ENCODE data around the gene GNPTAB. TPM values are rescaled to one million over a fixed set of nuclear protein-coding genes. Genes with fewer than 3 reads are reported as not detected.

Gene GNPTAB
- total and polyA plus RNA-seq, 2 donors (not counting 1 experiment from before 2014, with no cell fraction given), result 10.4 to 79.4 TPM

DNA sequence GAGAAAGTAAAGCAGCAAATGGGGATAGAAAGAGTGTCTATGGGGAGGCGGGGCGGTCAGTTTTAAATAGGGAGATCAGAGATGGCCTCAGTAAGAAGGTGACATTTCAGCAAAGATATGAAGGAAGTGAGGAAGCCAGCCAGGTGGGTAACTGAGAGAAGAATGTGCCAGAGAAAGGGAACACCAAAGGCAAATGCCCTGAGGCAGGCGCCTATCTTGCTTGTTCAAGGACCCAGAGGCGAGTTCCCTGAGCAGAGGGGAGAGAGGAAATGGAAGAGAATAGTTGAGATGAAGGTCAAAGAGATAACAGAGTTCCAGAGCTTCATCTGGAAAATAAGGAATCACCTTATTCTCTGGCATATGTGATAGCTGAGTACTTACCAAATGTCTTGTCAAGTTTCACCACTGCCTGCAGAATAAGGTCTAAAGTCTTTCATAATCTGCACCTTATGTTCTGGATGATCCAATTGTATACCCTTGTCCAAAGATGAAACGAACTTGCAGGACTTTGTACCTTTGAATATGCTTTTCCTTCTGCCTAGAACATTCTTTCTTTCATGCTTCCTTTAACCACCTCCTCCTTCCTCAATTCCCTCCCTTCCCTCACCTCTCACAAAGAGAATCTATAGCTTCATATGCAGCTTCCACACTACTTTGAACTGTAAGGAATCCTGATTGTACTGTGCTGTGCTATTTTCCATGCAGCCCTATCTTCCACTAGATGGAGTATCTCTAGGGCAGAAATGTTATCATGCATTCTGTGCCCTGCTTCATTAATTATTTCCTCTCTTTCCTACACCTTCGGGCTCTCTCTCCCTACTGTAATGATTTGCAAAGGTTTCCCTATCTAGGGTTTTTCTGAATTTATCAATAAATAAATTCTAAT is 38.5 kb downstream of the GNPTAB start:
- H3K79me2 ChIP-seq (ENCODE audit: control insufficient read depth, insufficient read depth, low read length), result no peaks in the 10 kb centered on the region
- H3K27me3 ChIP-seq (replicated peaks in 1 of 4; ENCODE audit: control extremely low read depth in 1 of 4, control insufficient read depth in 3 of 4, insufficient read depth in 4 of 4, low read length in 3 of 4), result no peaks in the 10 kb centered on the region
- TF ChIP-seq EZH2 (IDR thresholded peaks at IDR 0.05; ENCODE audit: borderline replicate concordance, insufficient read depth, low read depth, low read length, poor library complexity, severe bottlenecking), result no peak
- no peak for TF ChIP-seq CTCF (IDR thresholded peaks at IDR 0.05)
- H3K4me3 ChIP-seq (ENCODE audit: control extremely low read depth in 1 of 5, extremely low read depth in 1 of 5, insufficient read depth in 1 of 5, low read depth in 2 of 5, low read length in 4 of 5), result no peak overlapping the region
- peaks cover 0 to 19% of the 10 kb centered on the region in 2 experiments for H3K36me3 ChIP-seq (replicated peaks in 1 of 2; ENCODE audit: control extremely low read depth in 1 of 2, control insufficient read depth in 1 of 2, extremely low read depth in 1 of 2, insufficient read depth in 2 of 2, low read length in 1 of 2)
- no peak overlapping the region for H3K27ac ChIP-seq (ENCODE audit: low read length in 2 of 2)
- POLR2A ChIA-PET, result no interaction called here
- Mint-ChIP-seq H3K4me3 (no peak overlapping the region), H3K9me3 (ENCODE audit: insufficient read depth) (no peaks in the 10 kb centered on the region), H3K27ac (no peak overlapping the region), H3K27me3 (no peaks in the 10 kb centered on the region), H3K4me1 (peaks cover 6% of the 10 kb centered on the region)
- no peak overlapping the region for H2AFZ ChIP-seq (ENCODE audit: insufficient read depth, low read depth, low read length, poor library complexity, severe bottlenecking)
- ATAC-seq (ENCODE audit: low read depth) (no peak), DNase-seq (no peak)
- 100% methylated on average over 4 of the region's 6 CpGs for WGBS (ENCODE audit: insufficient coverage)
- no peak overlapping the region for H3K9ac ChIP-seq (ENCODE audit: low read length)
- H3K4me2 ChIP-seq (replicated peaks; ENCODE audit: low read depth, low read length, poor library complexity, severe bottlenecking), result no peak overlapping the region
- intact Hi-C loops (cut with micrococcal nuclease), result no loop called here
- CTCF ChIA-PET, result interaction anchor here (1.3 to 1.8 kb wide), 2 partner anchors 35 to 46 kb away, joined by 3 to 5 read pairs; no protein-coding TSS in a partner anchor
- peaks cover 0 to 5% of the 10 kb centered on the region in 2 donors for H3K4me1 ChIP-seq (ENCODE audit: control insufficient read depth in 2 of 2, insufficient read depth in 2 of 2, low read length in 2 of 2)
- H4K20me1 ChIP-seq (ENCODE audit: control insufficient read depth, insufficient read depth, low read length, poor library complexity, severe bottlenecking), result no peaks in the 10 kb centered on the region
- H3K9me3 ChIP-seq (ENCODE audit: control extremely low read depth in 1 of 3, control insufficient read depth in 2 of 3, insufficient read depth in 1 of 3, low read length in 2 of 3), result no peaks in the 10 kb centered on the region

- Mint-ChIP-seq H3K4me1 (no peaks in the 10 kb centered on the region), H3K27ac (no peak overlapping the region), H3K9me3 (ENCODE audit: insufficient read depth) (no peaks in the 10 kb centered on the region), H3K4me3 (no peak overlapping the region), H3K27me3 (no peaks in the 10 kb centered on the region)
- Histone ChIP-seq H3K4me1 (ENCODE audit: control insufficient read depth in 2 of 2, insufficient read depth in 2 of 2, low read length in 2 of 2) (no peaks in the 10 kb centered on the region), H3K9ac (ENCODE audit: low read length) (no peak overlapping the region), H3K9me3 (ENCODE audit: control extremely low read depth in 1 of 3, control insufficient read depth in 2 of 3, insufficient read depth in 1 of 3, low read length in 2 of 3) (no peaks in the 10 kb centered on the region), H4K20me1 (ENCODE audit: control insufficient read depth, insufficient read depth, low read length, poor library complexity, severe bottlenecking) (no peaks in the 10 kb centered on the region), H3K36me3 (replicated peaks in 1 of 2; ENCODE audit: control extremely low read depth in 1 of 2, control insufficient read depth in 1 of 2, extremely low read depth in 1 of 2, insufficient read depth in 2 of 2, low read length in 1 of 2) (peaks cover 0 to 19% of the 10 kb centered on the region in 2 experiments), H3K27ac (ENCODE audit: low read length in 2 of 2) (no peak overlapping the region), H3K4me3 (ENCODE audit: control extremely low read depth in 1 of 5, extremely low read depth in 1 of 5, insufficient read depth in 1 of 5, low read depth in 2 of 5, low read length in 4 of 5) (no peak overlapping the region), H3K4me2 (replicated peaks; ENCODE audit: low read depth, low read length, poor library complexity, severe bottlenecking) (no peak overlapping the region), H3K79me2 (ENCODE audit: control insufficient read depth, insufficient read depth, low read length) (no peaks in the 10 kb centered on the region), H3K27me3 (replicated peaks in 1 of 4; ENCODE audit: control extremely low read depth in 1 of 4, control insufficient read depth in 3 of 4, insufficient read depth in 4 of 4, low read length in 3 of 4) (no peaks in the 10 kb centered on the region), H2AFZ (ENCODE audit: insufficient read depth, low read depth, low read length, poor library complexity, severe bottlenecking) (no peak overlapping the region)
- ChIA-PET CTCF (no interaction called here), POLR2A (no interaction called here)
- no CpG with 5 or more reads among the region's 4 CpGs for WGBS (ENCODE audit: insufficient coverage)
- intact Hi-C loops (cut with micrococcal nuclease), result no loop called here
- no peak for ATAC-seq (ENCODE audit: low read depth)
- no peak for TF ChIP-seq EZH2 (IDR thresholded peaks at IDR 0.05; ENCODE audit: borderline replicate concordance, insufficient read depth, low read depth, low read length, poor library complexity, severe bottlenecking)
- no peak for TF ChIP-seq CTCF (IDR thresholded peaks at IDR 0.05)
- no peak for DNase-seq
Measured at GRCh38 chr12:101789171-101789570, 41.6 kb downstream of the GNPTAB start.
